ENCODE results near the gene PIGQ.

DNA sequence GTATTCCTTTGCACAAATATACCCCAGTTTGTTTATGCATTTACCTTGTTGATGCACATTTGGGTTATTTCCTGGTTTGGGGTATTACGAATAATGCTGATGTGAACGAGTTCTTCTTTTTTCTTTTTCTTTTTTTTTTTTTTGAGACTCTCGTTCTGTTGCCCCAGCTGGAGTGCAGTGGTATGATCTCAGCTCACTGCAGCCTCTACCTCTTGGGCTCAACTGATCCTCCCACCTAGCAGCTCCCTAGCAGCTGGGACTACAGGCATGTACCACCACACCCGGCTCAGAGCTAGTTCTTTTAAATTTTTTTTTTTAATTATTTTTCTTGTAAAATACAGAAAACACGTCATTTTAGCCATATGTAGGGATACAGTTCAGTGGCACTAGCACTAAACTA is 34.2 kb downstream of the PIGQ start:
- TF ChIP-seq POLR2AphosphoS5 (IDR thresholded peaks at IDR 0.05), result no peak
- TF ChIP-seq, protein P1, sequence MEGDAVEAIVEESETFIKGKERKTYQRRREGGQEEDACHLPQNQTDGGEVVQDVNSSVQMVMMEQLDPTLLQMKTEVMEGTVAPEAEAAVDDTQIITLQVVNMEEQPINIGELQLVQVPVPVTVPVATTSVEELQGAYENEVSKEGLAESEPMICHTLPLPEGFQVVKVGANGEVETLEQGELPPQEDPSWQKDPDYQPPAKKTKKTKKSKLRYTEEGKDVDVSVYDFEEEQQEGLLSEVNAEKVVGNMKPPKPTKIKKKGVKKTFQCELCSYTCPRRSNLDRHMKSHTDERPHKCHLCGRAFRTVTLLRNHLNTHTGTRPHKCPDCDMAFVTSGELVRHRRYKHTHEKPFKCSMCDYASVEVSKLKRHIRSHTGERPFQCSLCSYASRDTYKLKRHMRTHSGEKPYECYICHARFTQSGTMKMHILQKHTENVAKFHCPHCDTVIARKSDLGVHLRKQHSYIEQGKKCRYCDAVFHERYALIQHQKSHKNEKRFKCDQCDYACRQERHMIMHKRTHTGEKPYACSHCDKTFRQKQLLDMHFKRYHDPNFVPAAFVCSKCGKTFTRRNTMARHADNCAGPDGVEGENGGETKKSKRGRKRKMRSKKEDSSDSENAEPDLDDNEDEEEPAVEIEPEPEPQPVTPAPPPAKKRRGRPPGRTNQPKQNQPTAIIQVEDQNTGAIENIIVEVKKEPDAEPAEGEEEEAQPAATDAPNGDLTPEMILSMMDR (IDR thresholded peaks at IDR 0.05), result no peak

Measured in transverse colon (tissue), 4 donors.